CD14-positive monocyte (primary cell): Measurements from ENCODE around the gene ISLR2. TPM values are rescaled to one million over a fixed set of nuclear protein-coding genes. Genes with fewer than 3 reads are reported as not detected.

ENCODE experiments used
- DNase-seq, 3 donors: peaks; one replicate each; pipeline ENCODE4 v3.0.0-alpha.2; 2011 to 2022
- H2AFZ ChIP-seq: 2 replicates; pipeline ENCODE4 v1.6.0; 2012; ENCODE audit warnings: mild to moderate bottlenecking, low read depth, low read length, inconsistent platforms; ENCODE audit not compliant: insufficient read depth, poor library complexity, severe bottlenecking
- H3K27ac ChIP-seq, 2 donors: 1 replicate in 1 of 2; 2 replicates in 1 of 2; pipeline ENCODE4 v1.5.1; 2012 to 2013; ENCODE audit warnings: low read length in 2 of 2, control low read depth in 1 of 2, inconsistent platforms in 1 of 2, low read depth in 1 of 2, mild to moderate bottlenecking in 1 of 2
- H3K27me3 ChIP-seq, 2 donors: one replicate each; pipeline versions ENCODE4 v1.6.0 to v1.6.1; 2011 to 2013; ENCODE audit warnings: low read length in 2 of 2; ENCODE audit not compliant: control insufficient read depth in 2 of 2, insufficient read depth in 2 of 2
- H3K36me3 ChIP-seq, 2 donors: replicated peaks in 1 of 2; 1 replicate in 1 of 2; 2 replicates in 1 of 2; pipeline versions ENCODE4 v1.5.1 to v1.6.1; 2012 to 2013; ENCODE audit warnings: low read length in 2 of 2, control low read depth in 1 of 2, inconsistent platforms in 1 of 2, mild to moderate bottlenecking in 1 of 2; ENCODE audit not compliant: insufficient read depth in 2 of 2, control insufficient read depth in 1 of 2
- H3K4me1 ChIP-seq, 2 donors: 1 replicate in 1 of 2; 2 replicates in 1 of 2; pipeline versions ENCODE4 v1.5.1 to v1.6.1; 2012 to 2013; ENCODE audit warnings: low read length in 2 of 2, control low read depth in 1 of 2, inconsistent platforms in 1 of 2, mild to moderate bottlenecking in 1 of 2, moderate library complexity in 1 of 2; ENCODE audit not compliant: insufficient read depth in 2 of 2, control insufficient read depth in 1 of 2
- H3K4me2 ChIP-seq: replicated peaks from 2 replicates; pipeline ENCODE3; 2012; ENCODE audit warnings: low read length, moderate library complexity, mild to moderate bottlenecking; ENCODE audit not compliant: poor library complexity, severe bottlenecking; ENCODE audit errors: extremely low read depth
- H3K4me3 ChIP-seq, 3 experiments: fragments of 200-600 bp in 1 of 3; sonication (generic) in 1 of 3; replicated peaks in 1 of 3; 1 replicate in 2 of 3; 2 replicates in 1 of 3; pipeline ENCODE4 v1.5.1; 2011 to 2013; ENCODE audit warnings: low read length in 3 of 3, mild to moderate bottlenecking in 3 of 3, control low read depth in 2 of 3, low read depth in 2 of 3, inconsistent platforms in 1 of 3, moderate library complexity in 1 of 3
- H3K79me2 ChIP-seq: 2 replicates; pipeline ENCODE4 v1.6.0; 2012; ENCODE audit warnings: mild to moderate bottlenecking, control low read depth, inconsistent platforms, low read length, moderate library complexity; ENCODE audit not compliant: insufficient read depth
- H3K9ac ChIP-seq: 2 replicates; pipeline ENCODE4 v1.6.0; 2017; ENCODE audit warnings: low read length, mild to moderate bottlenecking; ENCODE audit not compliant: insufficient read depth, poor library complexity, severe bottlenecking
- H3K9me3 ChIP-seq, 2 donors: replicated peaks in 1 of 2; 1 replicate in 1 of 2; 2 replicates in 1 of 2; pipeline versions ENCODE4 v1.5.1 to v1.6.1; 2012 to 2013; ENCODE audit warnings: low read length in 2 of 2, control low read depth in 1 of 2; ENCODE audit not compliant: control insufficient read depth in 1 of 2, insufficient read depth in 1 of 2
- H4K20me1 ChIP-seq: 2 replicates; pipeline ENCODE4 v1.6.0; 2012; ENCODE audit warnings: mild to moderate bottlenecking, low read length, control low read depth, moderate library complexity; ENCODE audit not compliant: insufficient read depth
- H3K27ac Mint-ChIP-seq, 7 donors: one replicate each; pipeline ENCODE4 v1.8.0; 2020; ENCODE audit warnings: mild to moderate bottlenecking in 7 of 7, mixed read lengths in 7 of 7, moderate library complexity in 6 of 7, inconsistent platforms in 2 of 7
- H3K27me3 Mint-ChIP-seq, 3 donors: one replicate each; pipeline ENCODE4 v1.8.0; 2021 to 2022; ENCODE audit warnings: low read depth in 3 of 3, mild to moderate bottlenecking in 3 of 3, mixed read lengths in 3 of 3, moderate library complexity in 3 of 3, inconsistent platforms in 1 of 3
- H3K36me3 Mint-ChIP-seq, 2 donors: one replicate each; pipeline ENCODE4 v1.8.0; 2020; ENCODE audit warnings: mixed read lengths in 2 of 2, inconsistent platforms in 1 of 2, mild to moderate bottlenecking in 1 of 2
- H3K4me1 Mint-ChIP-seq: one replicate; pipeline ENCODE4 v1.8.0; 2020; ENCODE audit warnings: mild to moderate bottlenecking, mixed read lengths
- H3K4me3 Mint-ChIP-seq, 2 donors: one replicate each; pipeline ENCODE4 v1.8.0; 2020; ENCODE audit warnings: mild to moderate bottlenecking in 2 of 2, mixed read lengths in 2 of 2, moderate library complexity in 1 of 2
- H3K9me3 Mint-ChIP-seq, 7 donors: one replicate each; pipeline ENCODE4 v1.8.0; 2020 to 2022; ENCODE audit warnings: mixed read lengths in 7 of 7, mild to moderate bottlenecking in 6 of 7, moderate library complexity in 6 of 7, inconsistent platforms in 2 of 7
- WGBS: methylation state at CpG from one replicate; pipeline ENCODE4 v1.1.5; 2013; ENCODE audit warnings: missing lambda C conversion rate; ENCODE audit not compliant: insufficient coverage; 5-methylcytosine and 5-hydroxymethylcytosine counted together
- intact Hi-C, 2 donors: fragments of 100-400 bp; cut with micrococcal nuclease; formaldehyde crosslinking; loops; one replicate each; pipeline versions ENCODE4 v1.15.0 to v1.15.1; 2023
- polyA plus RNA-seq, 3 donors: library from polyadenylated mRNA; depleted of rRNA in 1 of 3; unstranded in 2 of 3; stranded (reverse) in 1 of 3; fragments of 300-500 nt in 2 of 3; fragments of >200 nt in 1 of 3; fragmentation: Illumina TruSeq in 2 of 3; gene quantifications; 1 replicate in 2 of 3; 2 replicates in 1 of 3; pipeline ENCODE4 v1.2.3, GENCODE V29; 2012 to 2021
- TF ChIP-seq, protein P1 (sequence below): fragments of 200-600 bp; IDR thresholded peaks from one replicate; pipeline ENCODE4 v1.8.0; 2022; ENCODE audit warnings: antibody characterized with exemption, mild to moderate bottlenecking

Gene ISLR2
- polyA plus RNA-seq, 3 donors: not detected

GRCh38 chr15:74123658-74124057 is 6.7 kb upstream of the ISLR2 start:
- intact Hi-C loops: no loop called here
- DNase-seq: no peak
- H3K36me3 ChIP-seq: no peaks in the 10 kb centered on the region
- no peak overlapping the region for H3K27ac Mint-ChIP-seq
- H3K4me2 ChIP-seq: no peak overlapping the region
- peaks cover 4% of the 10 kb centered on the region for H3K4me1 Mint-ChIP-seq
- H3K27me3 Mint-ChIP-seq: peaks cover 43 to 58% (median 52%) of the 10 kb centered on the region in 3 donors
- H3K4me3 Mint-ChIP-seq: no peak overlapping the region
- TF ChIP-seq, protein P1, sequence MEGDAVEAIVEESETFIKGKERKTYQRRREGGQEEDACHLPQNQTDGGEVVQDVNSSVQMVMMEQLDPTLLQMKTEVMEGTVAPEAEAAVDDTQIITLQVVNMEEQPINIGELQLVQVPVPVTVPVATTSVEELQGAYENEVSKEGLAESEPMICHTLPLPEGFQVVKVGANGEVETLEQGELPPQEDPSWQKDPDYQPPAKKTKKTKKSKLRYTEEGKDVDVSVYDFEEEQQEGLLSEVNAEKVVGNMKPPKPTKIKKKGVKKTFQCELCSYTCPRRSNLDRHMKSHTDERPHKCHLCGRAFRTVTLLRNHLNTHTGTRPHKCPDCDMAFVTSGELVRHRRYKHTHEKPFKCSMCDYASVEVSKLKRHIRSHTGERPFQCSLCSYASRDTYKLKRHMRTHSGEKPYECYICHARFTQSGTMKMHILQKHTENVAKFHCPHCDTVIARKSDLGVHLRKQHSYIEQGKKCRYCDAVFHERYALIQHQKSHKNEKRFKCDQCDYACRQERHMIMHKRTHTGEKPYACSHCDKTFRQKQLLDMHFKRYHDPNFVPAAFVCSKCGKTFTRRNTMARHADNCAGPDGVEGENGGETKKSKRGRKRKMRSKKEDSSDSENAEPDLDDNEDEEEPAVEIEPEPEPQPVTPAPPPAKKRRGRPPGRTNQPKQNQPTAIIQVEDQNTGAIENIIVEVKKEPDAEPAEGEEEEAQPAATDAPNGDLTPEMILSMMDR: no peak
- H3K36me3 Mint-ChIP-seq: no peaks in the 10 kb centered on the region
- peaks cover 0 to 7% (median 0%) of the 10 kb centered on the region in 7 donors for H3K9me3 Mint-ChIP-seq
- peaks cover 0 to 9% of the 10 kb centered on the region in 2 donors for H3K9me3 ChIP-seq
- WGBS: 100% methylated on average over 1 of the region's 4 CpGs
- H3K79me2 ChIP-seq: no peaks in the 10 kb centered on the region
- H4K20me1 ChIP-seq: no peaks in the 10 kb centered on the region
- no peak overlapping the region for H2AFZ ChIP-seq
- peaks cover 7 to 8% of the 10 kb centered on the region in 2 donors for H3K4me1 ChIP-seq
- peaks cover 10 to 30% of the 10 kb centered on the region in 2 donors for H3K27me3 ChIP-seq
- H3K27ac ChIP-seq: no peak overlapping the region
- H3K4me3 ChIP-seq: no peak overlapping the region
- no peak overlapping the region for H3K9ac ChIP-seq

DNA sequence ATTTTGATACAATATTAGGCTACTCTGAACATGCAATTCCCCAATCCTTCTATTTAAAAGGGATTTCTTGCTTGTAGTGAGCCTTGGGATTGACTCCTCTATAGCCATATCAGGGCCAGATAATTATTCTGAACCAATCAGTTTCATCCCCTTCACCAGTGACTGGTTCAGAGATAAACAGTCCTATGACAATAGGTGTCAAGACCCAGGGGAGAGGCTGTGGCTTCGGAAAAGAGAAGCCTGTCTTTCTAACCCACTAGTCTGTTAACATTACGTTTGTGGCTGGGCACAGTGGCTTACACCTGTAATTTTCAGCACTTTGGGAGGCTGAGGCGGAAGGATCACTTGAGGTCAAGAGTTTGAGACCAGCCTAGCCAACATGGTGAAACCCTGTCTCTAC is 6.2 kb upstream of the ISLR2 start:
- Histone ChIP-seq H2AFZ (no peak overlapping the region), H3K27me3 (peaks cover 14 to 36% of the 10 kb centered on the region in 2 donors), H4K20me1 (no peaks in the 10 kb centered on the region), H3K4me2 (no peak overlapping the region), H3K9me3 (peaks cover 0 to 9% of the 10 kb centered on the region in 2 donors), H3K4me3 (no peak overlapping the region), H3K4me1 (peaks cover 7 to 8% of the 10 kb centered on the region in 2 donors), H3K27ac (no peak overlapping the region), H3K79me2 (no peaks in the 10 kb centered on the region), H3K9ac (no peak overlapping the region), H3K36me3 (no peaks in the 10 kb centered on the region)
- intact Hi-C loops: no loop called here
- Mint-ChIP-seq H3K27ac (no peak overlapping the region), H3K36me3 (no peaks in the 10 kb centered on the region), H3K27me3 (peaks cover 48 to 63% (median 58%) of the 10 kb centered on the region in 3 donors), H3K9me3 (peaks cover 0 to 11% (median 0%) of the 10 kb centered on the region in 7 donors), H3K4me1 (peaks cover 7% of the 10 kb centered on the region), H3K4me3 (no peak overlapping the region)
- DNase-seq: no peak
- 89% methylated on average over 3 of the region's 3 CpGs for WGBS
- TF ChIP-seq, protein P1: no peak
